Loucy (cell line): Measurements from ENCODE around the gene ACADVL.

Source experiments
- H2AFZ ChIP-seq: fragments of 200-600 bp; sonication (generic); 2 replicates; pipeline ENCODE4 v1.6.0; 2016; ENCODE audit warnings: antibody characterized with exemption, mild to moderate bottlenecking, low read length, moderate library complexity
- H3F3A ChIP-seq: fragments of 200-600 bp; 2 replicates; pipeline ENCODE4 v1.6.0; 2016; ENCODE audit warnings: antibody characterized with exemption, low read depth, mild to moderate bottlenecking
- H3K27me3 ChIP-seq: fragments of 200-600 bp; sonication (generic); 2 replicates; pipeline ENCODE4 v1.6.1; 2014; ENCODE audit warnings: low read length, mild to moderate bottlenecking; ENCODE audit not compliant: insufficient read depth, poor library complexity, severe bottlenecking
- H3K36me3 ChIP-seq: fragments of 200-600 bp; sonication (generic); 2 replicates; pipeline ENCODE4 v1.6.1; 2016; ENCODE audit warnings: low read length; ENCODE audit not compliant: insufficient read depth
- H3K4me1 ChIP-seq: fragments of 200-600 bp; sonication (generic); 2 replicates; pipeline ENCODE4 v1.5.1; 2014; ENCODE audit warnings: low read length, mild to moderate bottlenecking; ENCODE audit not compliant: insufficient read depth, poor library complexity, severe bottlenecking
- H3K4me2 ChIP-seq: fragments of 200-600 bp; sonication (generic); 2 replicates; pipeline ENCODE4 v1.6.0; 2014; ENCODE audit warnings: antibody characterized with exemption, low read length, low read depth, mild to moderate bottlenecking; ENCODE audit not compliant: poor library complexity, severe bottlenecking
- H3K4me3 ChIP-seq: fragments of 200-600 bp; sonication (generic); 2 replicates; pipeline ENCODE4 v1.5.1; 2014; ENCODE audit warnings: low read length, mild to moderate bottlenecking, mixed read lengths; ENCODE audit not compliant: poor library complexity, severe bottlenecking
- H3K79me2 ChIP-seq: fragments of 200-600 bp; sonication (generic); 2 replicates; pipeline ENCODE4 v1.6.1; 2014; ENCODE audit warnings: low read length; ENCODE audit not compliant: insufficient read depth
- H3K9ac ChIP-seq: fragments of 200-600 bp; sonication (generic); 2 replicates; pipeline ENCODE4 v1.6.0; 2014; ENCODE audit warnings: mild to moderate bottlenecking, low read depth, low read length, moderate library complexity; ENCODE audit not compliant: poor library complexity, severe bottlenecking
- H3K9me2 ChIP-seq: fragments of 200-600 bp; sonication (generic); replicated peaks from 2 replicates; pipeline ENCODE4 v1.6.1; 2016; ENCODE audit warnings: low read depth, low read length, mixed read lengths
- H3K9me3 ChIP-seq: fragments of 200-600 bp; sonication (generic); 2 replicates; pipeline ENCODE4 v1.6.1; 2014; ENCODE audit warnings: mild to moderate bottlenecking, antibody characterized with exemption, low read length, low read depth; ENCODE audit not compliant: insufficient read depth
- H4K20me1 ChIP-seq: fragments of 200-600 bp; sonication (generic); 2 replicates; pipeline ENCODE4 v1.6.0; 2014; ENCODE audit warnings: antibody characterized with exemption, low read length, mild to moderate bottlenecking; ENCODE audit not compliant: insufficient read depth, poor library complexity, severe bottlenecking
- EZH2phosphoT487 ChIP-seq: fragments of 200-600 bp; IDR thresholded peaks from 2 replicates; pipeline ENCODE4 v1.6.1; 2018; ENCODE audit warnings: antibody characterized with exemption, mild to moderate bottlenecking, moderate library complexity, borderline replicate concordance
- TF ChIP-seq, protein P1 (sequence below): fragments of 200-600 bp; sonication (generic); conservative IDR thresholded peaks from 2 replicates; pipeline ENCODE4 v1.5.1; 2014; ENCODE audit warnings: mild to moderate bottlenecking, antibody characterized with exemption, low read length

Gene ACADVL

DNA sequence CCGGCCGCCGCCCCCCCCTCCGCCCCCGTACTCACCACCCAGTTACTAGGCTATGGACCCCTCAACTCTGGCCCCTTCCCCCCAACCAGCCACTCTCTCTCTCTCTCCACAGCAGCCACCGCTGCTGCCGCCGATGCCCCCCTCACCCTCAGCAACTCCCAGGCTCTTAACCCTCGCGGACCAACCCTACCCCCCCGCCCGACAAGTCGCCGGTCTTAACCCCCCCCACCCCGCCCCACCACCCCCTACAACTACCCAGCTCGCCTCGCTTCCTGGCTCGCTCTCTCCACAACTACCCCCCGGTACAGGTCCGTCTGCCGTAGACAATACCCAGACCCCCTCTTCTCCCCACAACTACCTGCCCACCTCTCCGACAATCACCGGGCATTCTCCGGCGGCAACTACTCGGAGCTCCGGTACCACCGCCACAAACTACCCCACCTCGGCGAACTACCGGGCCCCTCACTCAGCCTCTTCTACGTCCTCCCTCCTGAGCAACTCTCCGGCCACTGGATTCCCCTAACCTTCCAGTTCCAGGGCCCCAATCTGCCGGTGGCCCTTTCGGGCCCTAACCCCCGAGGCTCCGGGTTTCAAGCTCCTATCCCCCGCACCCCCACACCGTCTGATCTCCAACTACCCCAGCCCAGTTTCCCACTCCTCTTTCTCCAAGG lies 18.8 kb downstream of the ACADVL start:
- Histone ChIP-seq H3K9me2 (no peaks in the 10 kb centered on the region), H3K4me2 (peak overlapping the region; percentile 70), H3K9me3 (no peaks in the 10 kb centered on the region), H4K20me1 (peaks cover 29% of the 10 kb centered on the region), H3F3A (peaks cover 12% of the 10 kb centered on the region), H3K9ac (peak overlapping the region; percentile 98), H3K4me1 (peaks cover 40% of the 10 kb centered on the region), H3K79me2 (peaks cover 68% of the 10 kb centered on the region), H3K4me3 (peak overlapping the region; percentile 96), H3K36me3 (peaks cover 18% of the 10 kb centered on the region; the same call in 1 of the 2 replicates), H2AFZ (peak overlapping the region; percentile 25; the same call in 1 of the 2 replicates), H3K27me3 (peaks cover 5% of the 10 kb centered on the region)
- TF ChIP-seq, protein P1, sequence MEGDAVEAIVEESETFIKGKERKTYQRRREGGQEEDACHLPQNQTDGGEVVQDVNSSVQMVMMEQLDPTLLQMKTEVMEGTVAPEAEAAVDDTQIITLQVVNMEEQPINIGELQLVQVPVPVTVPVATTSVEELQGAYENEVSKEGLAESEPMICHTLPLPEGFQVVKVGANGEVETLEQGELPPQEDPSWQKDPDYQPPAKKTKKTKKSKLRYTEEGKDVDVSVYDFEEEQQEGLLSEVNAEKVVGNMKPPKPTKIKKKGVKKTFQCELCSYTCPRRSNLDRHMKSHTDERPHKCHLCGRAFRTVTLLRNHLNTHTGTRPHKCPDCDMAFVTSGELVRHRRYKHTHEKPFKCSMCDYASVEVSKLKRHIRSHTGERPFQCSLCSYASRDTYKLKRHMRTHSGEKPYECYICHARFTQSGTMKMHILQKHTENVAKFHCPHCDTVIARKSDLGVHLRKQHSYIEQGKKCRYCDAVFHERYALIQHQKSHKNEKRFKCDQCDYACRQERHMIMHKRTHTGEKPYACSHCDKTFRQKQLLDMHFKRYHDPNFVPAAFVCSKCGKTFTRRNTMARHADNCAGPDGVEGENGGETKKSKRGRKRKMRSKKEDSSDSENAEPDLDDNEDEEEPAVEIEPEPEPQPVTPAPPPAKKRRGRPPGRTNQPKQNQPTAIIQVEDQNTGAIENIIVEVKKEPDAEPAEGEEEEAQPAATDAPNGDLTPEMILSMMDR, result no peak
- no peak for TF ChIP-seq EZH2phosphoT487

DNA sequence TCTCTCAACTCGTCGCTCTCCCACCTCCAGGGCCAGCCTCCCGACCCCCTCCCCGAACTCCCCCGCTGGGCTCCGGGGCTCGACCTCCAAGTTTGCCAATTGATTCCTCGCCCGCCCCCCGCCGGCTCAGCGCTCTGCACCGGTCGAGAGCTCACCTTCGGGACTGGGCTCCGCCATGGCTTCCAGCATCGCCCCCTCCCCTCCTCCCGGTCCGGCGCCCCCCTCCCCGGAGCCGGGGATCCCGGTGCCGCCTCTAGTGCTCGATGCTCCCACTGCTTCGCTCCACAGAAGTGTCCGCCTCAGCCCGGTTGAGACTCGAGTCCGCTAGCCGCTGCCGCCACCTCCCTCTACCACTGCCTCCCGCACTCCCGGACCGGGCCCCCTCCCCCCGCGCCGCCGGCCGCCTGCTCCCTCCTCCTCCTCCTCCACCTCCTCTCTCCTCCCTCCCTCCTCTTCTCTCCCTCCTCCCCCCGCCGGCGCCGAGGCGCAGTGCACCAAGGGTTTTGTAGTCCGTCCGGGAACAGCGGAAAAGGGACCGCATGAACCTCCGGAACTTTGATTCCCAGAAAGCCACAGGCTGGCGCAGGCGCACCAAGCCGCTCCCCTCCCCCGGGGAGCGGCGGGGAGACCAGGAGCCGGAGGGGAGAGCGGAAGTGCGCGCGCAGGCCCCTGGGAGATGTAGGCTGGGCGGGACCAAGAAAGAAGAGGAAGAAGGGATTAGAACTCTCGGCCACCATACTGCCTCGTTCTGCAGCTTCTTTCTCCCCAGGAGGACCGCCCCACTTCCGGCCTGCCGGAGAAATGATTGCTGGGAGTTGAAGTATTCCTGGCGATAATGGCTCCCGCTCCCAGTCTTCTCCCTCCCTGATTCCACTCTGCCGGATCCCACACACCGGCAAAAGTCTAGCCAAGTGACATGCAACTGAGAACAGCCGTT lies 19.6 kb downstream of the ACADVL start, which contains the start of gene PHF23:
TSS of gene PHF23 (minus strand) at position 367 of the 937 bp plus-strand sequence. CDS start at position 189, 178 bp downstream.
- Histone ChIP-seq H3F3A (peaks cover 12% of the 10 kb centered on the region), H3K9ac (peak within 1 kb of the TSS; percentile 98), H2AFZ (peak within 1 kb of the TSS; percentile 25; the same call in 1 of the 2 replicates), H3K79me2 (peaks cover 61% of the 10 kb centered on the region), H3K27me3 (peaks cover 5% of the 10 kb centered on the region), H4K20me1 (peaks cover 29% of the 10 kb centered on the region), H3K4me1 (peaks cover 40% of the 10 kb centered on the region), H3K36me3 (peaks cover 25% of the 10 kb centered on the region; the same call in 1 of the 2 replicates), H3K4me3 (peak within 1 kb of the TSS; percentile 96), H3K4me2 (peak within 1 kb of the TSS; percentile 75), H3K9me2 (no peaks in the 10 kb centered on the region), H3K9me3 (no peaks in the 10 kb centered on the region)
- TF ChIP-seq, protein P1, result no peak
- TF ChIP-seq EZH2phosphoT487, result no peak

DNA sequence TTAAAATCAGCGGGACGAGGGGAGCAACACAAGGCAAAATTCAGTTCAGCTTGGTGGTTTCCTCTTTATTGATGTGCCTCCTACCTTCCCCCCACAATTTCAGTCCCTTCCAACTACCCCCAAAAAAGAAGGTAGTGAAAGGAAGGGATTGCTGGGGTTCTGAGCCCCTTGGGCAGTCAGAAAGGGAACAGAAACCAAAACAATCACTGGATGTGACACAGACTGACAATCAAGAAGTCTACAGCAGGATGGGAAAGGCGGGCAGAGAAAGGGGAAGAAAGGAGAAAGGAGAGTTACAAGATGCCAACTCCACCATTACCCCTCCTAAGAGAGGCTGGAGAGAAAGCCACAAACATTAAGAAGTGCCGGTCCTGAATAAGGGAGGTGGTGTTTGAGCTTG lies 20.6 kb downstream of the ACADVL start:
- peaks cover 5% of the 10 kb centered on the region; the same call in 1 of the 2 replicates for H3F3A ChIP-seq
- no peaks in the 10 kb centered on the region for H3K9me2 ChIP-seq
- no peak overlapping the region for H2AFZ ChIP-seq
- TF ChIP-seq, protein P1, result no peak
- no peak for TF ChIP-seq EZH2phosphoT487
- H3K27me3 ChIP-seq, result peaks cover 5% of the 10 kb centered on the region
- peak overlapping the region; percentile 86 for H3K4me3 ChIP-seq
- peak overlapping the region; percentile 86 for H3K9ac ChIP-seq
- peaks cover 59% of the 10 kb centered on the region for H3K79me2 ChIP-seq
- H3K4me1 ChIP-seq, result peaks cover 32% of the 10 kb centered on the region
- H3K4me2 ChIP-seq, result peak overlapping the region; percentile 75
- H3K9me3 ChIP-seq, result no peaks in the 10 kb centered on the region
- peaks cover 21% of the 10 kb centered on the region for H4K20me1 ChIP-seq
- H3K36me3 ChIP-seq, result peaks cover 28% of the 10 kb centered on the region; the same call in 1 of the 2 replicates
